ENCODE results near the gene C6orf52.
"Not testable (repeated sequence)": the region's sequence is repeated elsewhere in the genome, so short reads cannot be mapped to it uniquely, and the experiment has no call there.

The C6orf52 gene

GRCh38 chr6:10665595-10665994 is 28.8 kb downstream of the C6orf52 start:
- H3K4me1 ChIP-seq (ENCODE audit: control insufficient read depth, insufficient read depth, low read length); H3K4me3 ChIP-seq (ENCODE audit: low read depth, low read length); H3K9ac ChIP-seq (ENCODE audit: low read depth, low read length); H3K27me3 ChIP-seq (ENCODE audit: control insufficient read depth, insufficient read depth, low read length); H3K36me3 ChIP-seq (ENCODE audit: control insufficient read depth, insufficient read depth, low read length); H3K9me3 ChIP-seq (ENCODE audit: control insufficient read depth, insufficient read depth, low read length): not testable (repeated sequence)

GRCh38 chr6:10662742-10663141 is 31.7 kb downstream of the C6orf52 start:
- no peaks in the 10 kb centered on the region for H3K36me3 ChIP-seq (ENCODE audit: control insufficient read depth, insufficient read depth, low read length)
- no peak overlapping the region for H3K9ac ChIP-seq (ENCODE audit: low read depth, low read length)
- no peaks in the 10 kb centered on the region for H3K9me3 ChIP-seq (ENCODE audit: control insufficient read depth, insufficient read depth, low read length)
- H3K4me3 ChIP-seq (ENCODE audit: low read depth, low read length): no peak overlapping the region
- H3K4me1 ChIP-seq (ENCODE audit: control insufficient read depth, insufficient read depth, low read length): no peaks in the 10 kb centered on the region
- no peaks in the 10 kb centered on the region for H3K27me3 ChIP-seq (ENCODE audit: control insufficient read depth, insufficient read depth, low read length)

GRCh38 chr6:10662207-10662606 is 32.2 kb downstream of the C6orf52 start:
- H3K9me3 ChIP-seq (ENCODE audit: control insufficient read depth, insufficient read depth, low read length): no peaks in the 10 kb centered on the region
- H3K36me3 ChIP-seq (ENCODE audit: control insufficient read depth, insufficient read depth, low read length): no peaks in the 10 kb centered on the region
- no peaks in the 10 kb centered on the region for H3K27me3 ChIP-seq (ENCODE audit: control insufficient read depth, insufficient read depth, low read length)
- H3K9ac ChIP-seq (ENCODE audit: low read depth, low read length): no peak overlapping the region
- no peak overlapping the region for H3K4me3 ChIP-seq (ENCODE audit: low read depth, low read length)
- no peaks in the 10 kb centered on the region for H3K4me1 ChIP-seq (ENCODE audit: control insufficient read depth, insufficient read depth, low read length)

GRCh38 chr6:10660431-10661191 is 33.8 kb downstream of the C6orf52 start:
- not testable (repeated sequence) for H3K4me1 ChIP-seq (ENCODE audit: control insufficient read depth, insufficient read depth, low read length); H3K36me3 ChIP-seq (ENCODE audit: control insufficient read depth, insufficient read depth, low read length); H3K9me3 ChIP-seq (ENCODE audit: control insufficient read depth, insufficient read depth, low read length); H3K27me3 ChIP-seq (ENCODE audit: control insufficient read depth, insufficient read depth, low read length); H3K9ac ChIP-seq (ENCODE audit: low read depth, low read length)
- peak overlapping the region; percentile 51 for H3K4me3 ChIP-seq (ENCODE audit: low read depth, low read length)

- H3K4me1 ChIP-seq (ENCODE audit: control insufficient read depth, insufficient read depth, low read length): no peaks in the 10 kb centered on the region
- no peaks in the 10 kb centered on the region for H3K27me3 ChIP-seq (ENCODE audit: control insufficient read depth, insufficient read depth, low read length)
- H3K9me3 ChIP-seq (ENCODE audit: control insufficient read depth, insufficient read depth, low read length): no peaks in the 10 kb centered on the region
- H3K4me3 ChIP-seq (ENCODE audit: low read depth, low read length): peak overlapping the region; percentile 51
- no peaks in the 10 kb centered on the region for H3K36me3 ChIP-seq (ENCODE audit: control insufficient read depth, insufficient read depth, low read length)
- H3K9ac ChIP-seq (ENCODE audit: low read depth, low read length): peak overlapping the region; percentile 28
These were observed 34.6 kb downstream of the C6orf52 start for GRCh38 chr6:10659699-10660348.

- no peaks in the 10 kb centered on the region for H3K36me3 ChIP-seq (ENCODE audit: control insufficient read depth, insufficient read depth, low read length)
- no peaks in the 10 kb centered on the region for H3K27me3 ChIP-seq (ENCODE audit: control insufficient read depth, insufficient read depth, low read length)
- no peaks in the 10 kb centered on the region for H3K9me3 ChIP-seq (ENCODE audit: control insufficient read depth, insufficient read depth, low read length)
- H3K4me3 ChIP-seq (ENCODE audit: low read depth, low read length): peak overlapping the region; percentile 51
- H3K9ac ChIP-seq (ENCODE audit: low read depth, low read length): no peak overlapping the region
- no peaks in the 10 kb centered on the region for H3K4me1 ChIP-seq (ENCODE audit: control insufficient read depth, insufficient read depth, low read length)
These were observed 35.3 kb downstream of the C6orf52 start for GRCh38 chr6:10658910-10659698.

- no peaks in the 10 kb centered on the region for H3K9me3 ChIP-seq (ENCODE audit: control insufficient read depth, insufficient read depth, low read length)
- no peak overlapping the region for H3K4me3 ChIP-seq (ENCODE audit: low read depth, low read length)
- no peaks in the 10 kb centered on the region for H3K27me3 ChIP-seq (ENCODE audit: control insufficient read depth, insufficient read depth, low read length)
- no peak overlapping the region for H3K9ac ChIP-seq (ENCODE audit: low read depth, low read length)
- no peaks in the 10 kb centered on the region for H3K36me3 ChIP-seq (ENCODE audit: control insufficient read depth, insufficient read depth, low read length)
- no peaks in the 10 kb centered on the region for H3K4me1 ChIP-seq (ENCODE audit: control insufficient read depth, insufficient read depth, low read length)
These were observed 38.8 kb downstream of the C6orf52 start for GRCh38 chr6:10655508-10656055.

GRCh38 chr6:10644225-10644624 is 50.2 kb downstream of the C6orf52 start:
- Histone ChIP-seq H3K4me1 (ENCODE audit: control insufficient read depth, insufficient read depth, low read length) (no peaks in the 10 kb centered on the region), H3K9ac (ENCODE audit: low read depth, low read length) (no peak overlapping the region), H3K27me3 (ENCODE audit: control insufficient read depth, insufficient read depth, low read length) (no peaks in the 10 kb centered on the region), H3K9me3 (ENCODE audit: control insufficient read depth, insufficient read depth, low read length) (no peaks in the 10 kb centered on the region), H3K36me3 (ENCODE audit: control insufficient read depth, insufficient read depth, low read length) (no peaks in the 10 kb centered on the region), H3K4me3 (ENCODE audit: low read depth, low read length) (no peak overlapping the region)

- Histone ChIP-seq H3K4me3 (ENCODE audit: low read depth, low read length) (no peak overlapping the region), H3K36me3 (ENCODE audit: control insufficient read depth, insufficient read depth, low read length) (no peaks in the 10 kb centered on the region), H3K4me1 (ENCODE audit: control insufficient read depth, insufficient read depth, low read length) (no peaks in the 10 kb centered on the region), H3K9ac (ENCODE audit: low read depth, low read length) (no peak overlapping the region), H3K9me3 (ENCODE audit: control insufficient read depth, insufficient read depth, low read length) (no peaks in the 10 kb centered on the region), H3K27me3 (ENCODE audit: control insufficient read depth, insufficient read depth, low read length) (no peaks in the 10 kb centered on the region)
These were observed 51.2 kb downstream of the C6orf52 start for GRCh38 chr6:10643201-10643651.

GRCh38 chr6:10641528-10641927 is 52.9 kb downstream of the C6orf52 start:
- Histone ChIP-seq H3K4me1 (ENCODE audit: control insufficient read depth, insufficient read depth, low read length) (no peaks in the 10 kb centered on the region), H3K27me3 (ENCODE audit: control insufficient read depth, insufficient read depth, low read length) (no peaks in the 10 kb centered on the region), H3K9me3 (ENCODE audit: control insufficient read depth, insufficient read depth, low read length) (no peaks in the 10 kb centered on the region), H3K9ac (ENCODE audit: low read depth, low read length) (no peak overlapping the region), H3K4me3 (ENCODE audit: low read depth, low read length) (no peak overlapping the region), H3K36me3 (ENCODE audit: control insufficient read depth, insufficient read depth, low read length) (no peaks in the 10 kb centered on the region)

- Histone ChIP-seq H3K4me3 (ENCODE audit: low read depth, low read length) (no peak overlapping the region), H3K27me3 (ENCODE audit: control insufficient read depth, insufficient read depth, low read length) (no peaks in the 10 kb centered on the region), H3K36me3 (ENCODE audit: control insufficient read depth, insufficient read depth, low read length) (no peaks in the 10 kb centered on the region), H3K9me3 (ENCODE audit: control insufficient read depth, insufficient read depth, low read length) (no peaks in the 10 kb centered on the region), H3K4me1 (ENCODE audit: control insufficient read depth, insufficient read depth, low read length) (no peaks in the 10 kb centered on the region), H3K9ac (ENCODE audit: low read depth, low read length) (no peak overlapping the region)
These were observed 54.0 kb downstream of the C6orf52 start for GRCh38 chr6:10640412-10640811.
